DOHH2 (cell line): ENCODE data around the gene SLC13A4.

Source experiments
- H3F3A ChIP-seq: fragments of 200-600 bp; sonication (generic), shearing (Covaris generic); 2 replicates; pipeline ENCODE4 v1.6.0; 2016; ENCODE audit warnings: antibody characterized with exemption, mild to moderate bottlenecking; ENCODE audit not compliant: control insufficient read depth, insufficient read depth
- H3K27ac ChIP-seq: fragments of 200-600 bp; sonication (generic); 2 replicates; pipeline ENCODE4 v1.5.1; 2014; ENCODE audit warnings: low read depth, mild to moderate bottlenecking, low read length, moderate library complexity
- H3K27me3 ChIP-seq: fragments of 200-600 bp; sonication (generic); 2 replicates; pipeline ENCODE4 v1.6.1; 2014; ENCODE audit warnings: mild to moderate bottlenecking, low read length, mixed read lengths; ENCODE audit not compliant: control insufficient read depth
- H3K36me3 ChIP-seq: fragments of 200-600 bp; sonication (generic); 2 replicates; pipeline ENCODE4 v1.6.1; 2014; ENCODE audit warnings: mild to moderate bottlenecking, low read length, moderate library complexity, mixed read lengths; ENCODE audit not compliant: control insufficient read depth
- H3K4me1 ChIP-seq: fragments of 200-600 bp; sonication (generic); 2 replicates; pipeline ENCODE4 v1.6.1; 2014; ENCODE audit warnings: mild to moderate bottlenecking, low read length, mixed read lengths; ENCODE audit not compliant: control insufficient read depth
- H3K4me2 ChIP-seq: fragments of 200-600 bp; sonication (generic); 2 replicates; pipeline ENCODE4 v1.6.0; 2014; ENCODE audit warnings: mild to moderate bottlenecking, low read length, moderate library complexity
- H3K4me3 ChIP-seq: fragments of 200-600 bp; sonication (generic); 2 replicates; pipeline ENCODE4 v1.5.1; 2014; ENCODE audit warnings: mild to moderate bottlenecking, low read length, mixed read lengths
- H3K79me2 ChIP-seq: fragments of 200-600 bp; sonication (generic); 2 replicates; pipeline ENCODE4 v1.6.1; 2014; ENCODE audit warnings: mild to moderate bottlenecking, low read length, mixed read lengths; ENCODE audit not compliant: control insufficient read depth
- H3K9me2 ChIP-seq: fragments of 200-600 bp; sonication (generic); replicated peaks from 2 replicates; pipeline ENCODE4 v1.6.1; 2014; ENCODE audit warnings: mild to moderate bottlenecking, low read length, mixed read lengths; ENCODE audit not compliant: control insufficient read depth
- H3K9me3 ChIP-seq: fragments of 200-600 bp; sonication (generic); 2 replicates; pipeline ENCODE4 v1.6.1; 2014; ENCODE audit warnings: antibody characterized with exemption, low read length, mixed read lengths; ENCODE audit not compliant: control insufficient read depth, insufficient read depth
- H4K20me1 ChIP-seq: fragments of 200-600 bp; sonication (generic); 2 replicates; pipeline ENCODE4 v1.6.0; 2014; ENCODE audit warnings: low read depth, mild to moderate bottlenecking, antibody characterized with exemption, low read length, moderate library complexity; ENCODE audit not compliant: control insufficient read depth, insufficient read depth
- CTCF ChIP-seq: fragments of 200-600 bp; sonication (generic); IDR thresholded peaks from one replicate; pipeline ENCODE4 v1.5.1; 2014; ENCODE audit warnings: antibody characterized with exemption, mild to moderate bottlenecking, low read depth, low read length; ENCODE audit not compliant: poor library complexity, severe bottlenecking
- EZH2phosphoT487 ChIP-seq: fragments of 200-600 bp; sonication (generic); IDR thresholded peaks from 2 replicates; pipeline ENCODE4 v1.6.1; 2017; ENCODE audit warnings: borderline replicate concordance, mild to moderate bottlenecking, antibody characterized with exemption, low read length, moderate library complexity, mixed read lengths

SLC13A4 gene

GRCh38 chr7:135706858-135707569, 21.0 kb downstream of the SLC13A4 start:
- H3K27ac ChIP-seq, result no peak overlapping the region
- peaks cover 3% of the 10 kb centered on the region; the same call in 1 of the 2 replicates for H3K27me3 ChIP-seq
- TF ChIP-seq CTCF (no peak), EZH2phosphoT487 (no peak)
- H3K79me2 ChIP-seq, result no peaks in the 10 kb centered on the region
- no peaks in the 10 kb centered on the region for H3F3A ChIP-seq
- no peaks in the 10 kb centered on the region for H3K9me2 ChIP-seq
- H4K20me1 ChIP-seq, result no peaks in the 10 kb centered on the region
- no peak overlapping the region for H3K4me3 ChIP-seq
- no peak overlapping the region for H3K4me2 ChIP-seq
- no peaks in the 10 kb centered on the region for H3K9me3 ChIP-seq
- H3K36me3 ChIP-seq, result no peaks in the 10 kb centered on the region
- no peaks in the 10 kb centered on the region for H3K4me1 ChIP-seq

GRCh38 chr7:135706038-135706742, 21.8 kb downstream of the SLC13A4 start:
- H3K79me2 ChIP-seq, result no peaks in the 10 kb centered on the region
- no peak overlapping the region for H3K4me3 ChIP-seq
- H3K9me2 ChIP-seq, result no peaks in the 10 kb centered on the region
- no peaks in the 10 kb centered on the region for H3K36me3 ChIP-seq
- no peaks in the 10 kb centered on the region for H3F3A ChIP-seq
- no peak overlapping the region for H3K4me2 ChIP-seq
- H3K27me3 ChIP-seq, result peaks cover 3% of the 10 kb centered on the region; the same call in 1 of the 2 replicates
- no peaks in the 10 kb centered on the region for H4K20me1 ChIP-seq
- TF ChIP-seq CTCF (no peak), EZH2phosphoT487 (no peak)
- H3K9me3 ChIP-seq, result no peaks in the 10 kb centered on the region
- no peaks in the 10 kb centered on the region for H3K4me1 ChIP-seq
- no peak overlapping the region for H3K27ac ChIP-seq

- Histone ChIP-seq H3K36me3 (no peaks in the 10 kb centered on the region), H3K9me3 (no peaks in the 10 kb centered on the region), H3K4me3 (no peak overlapping the region), H3K9me2 (no peaks in the 10 kb centered on the region), H3K79me2 (no peaks in the 10 kb centered on the region), H3K27ac (no peak overlapping the region), H4K20me1 (no peaks in the 10 kb centered on the region), H3F3A (no peaks in the 10 kb centered on the region), H3K27me3 (peaks cover under 1% of the 10 kb centered on the region; the same call in 1 of the 2 replicates), H3K4me2 (no peak overlapping the region), H3K4me1 (no peaks in the 10 kb centered on the region)
- TF ChIP-seq CTCF (no peak), EZH2phosphoT487 (no peak)
Measured at GRCh38 chr7:135704698-135705097, 23.3 kb downstream of the SLC13A4 start.
